Ishikawa (cell line): ENCODE data around the gene SHISA8.

Experiments used
- CEBPB ChIP-seq: IDR thresholded peaks from 2 replicates; pipeline ENCODE4 v1.6.1; 2012
- EP300 ChIP-seq: IDR thresholded peaks from 2 replicates; pipeline ENCODE4 v1.6.1; 2012; ENCODE audit warnings: borderline replicate concordance
- TF ChIP-seq, protein P1 (sequence below): IDR thresholded peaks from 2 replicates; pipeline ENCODE4 v1.6.1; 2012
- TF ChIP-seq, protein P2 (sequence below): IDR thresholded peaks from 2 replicates; pipeline ENCODE4 v1.6.1; 2012; ENCODE audit warnings: low read depth, mild to moderate bottlenecking
- TF ChIP-seq, protein P3 (sequence below): IDR thresholded peaks from 2 replicates; pipeline ENCODE4 v1.6.1; 2012

DNA sequence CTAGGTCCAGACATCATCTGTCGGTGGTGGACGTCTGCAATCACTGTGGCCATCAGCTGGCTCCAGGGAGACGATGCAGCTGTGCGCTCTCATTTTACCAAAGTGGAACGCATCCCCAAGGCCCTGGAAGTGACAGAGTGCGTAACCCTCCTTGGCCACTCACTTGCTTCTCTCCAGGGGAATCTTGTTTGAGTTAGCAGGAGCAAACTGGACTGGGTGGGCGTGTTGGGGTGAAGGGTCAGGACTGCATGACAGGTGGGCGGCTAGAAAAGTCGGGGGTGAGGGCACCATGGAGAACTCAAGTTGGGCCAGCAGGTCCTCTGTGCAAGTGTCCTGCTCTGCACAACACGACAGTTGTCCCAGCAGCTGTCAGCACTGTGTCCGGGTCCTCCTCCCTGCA, 16.2 kb downstream of the SHISA8 start:
- TF ChIP-seq, protein P1, sequence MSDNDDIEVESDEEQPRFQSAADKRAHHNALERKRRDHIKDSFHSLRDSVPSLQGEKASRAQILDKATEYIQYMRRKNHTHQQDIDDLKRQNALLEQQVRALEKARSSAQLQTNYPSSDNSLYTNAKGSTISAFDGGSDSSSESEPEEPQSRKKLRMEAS, result no peak
- no peak for TF ChIP-seq EP300
- TF ChIP-seq, protein P2, sequence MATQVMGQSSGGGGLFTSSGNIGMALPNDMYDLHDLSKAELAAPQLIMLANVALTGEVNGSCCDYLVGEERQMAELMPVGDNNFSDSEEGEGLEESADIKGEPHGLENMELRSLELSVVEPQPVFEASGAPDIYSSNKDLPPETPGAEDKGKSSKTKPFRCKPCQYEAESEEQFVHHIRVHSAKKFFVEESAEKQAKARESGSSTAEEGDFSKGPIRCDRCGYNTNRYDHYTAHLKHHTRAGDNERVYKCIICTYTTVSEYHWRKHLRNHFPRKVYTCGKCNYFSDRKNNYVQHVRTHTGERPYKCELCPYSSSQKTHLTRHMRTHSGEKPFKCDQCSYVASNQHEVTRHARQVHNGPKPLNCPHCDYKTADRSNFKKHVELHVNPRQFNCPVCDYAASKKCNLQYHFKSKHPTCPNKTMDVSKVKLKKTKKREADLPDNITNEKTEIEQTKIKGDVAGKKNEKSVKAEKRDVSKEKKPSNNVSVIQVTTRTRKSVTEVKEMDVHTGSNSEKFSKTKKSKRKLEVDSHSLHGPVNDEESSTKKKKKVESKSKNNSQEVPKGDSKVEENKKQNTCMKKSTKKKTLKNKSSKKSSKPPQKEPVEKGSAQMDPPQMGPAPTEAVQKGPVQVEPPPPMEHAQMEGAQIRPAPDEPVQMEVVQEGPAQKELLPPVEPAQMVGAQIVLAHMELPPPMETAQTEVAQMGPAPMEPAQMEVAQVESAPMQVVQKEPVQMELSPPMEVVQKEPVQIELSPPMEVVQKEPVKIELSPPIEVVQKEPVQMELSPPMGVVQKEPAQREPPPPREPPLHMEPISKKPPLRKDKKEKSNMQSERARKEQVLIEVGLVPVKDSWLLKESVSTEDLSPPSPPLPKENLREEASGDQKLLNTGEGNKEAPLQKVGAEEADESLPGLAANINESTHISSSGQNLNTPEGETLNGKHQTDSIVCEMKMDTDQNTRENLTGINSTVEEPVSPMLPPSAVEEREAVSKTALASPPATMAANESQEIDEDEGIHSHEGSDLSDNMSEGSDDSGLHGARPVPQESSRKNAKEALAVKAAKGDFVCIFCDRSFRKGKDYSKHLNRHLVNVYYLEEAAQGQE, result no peak
- TF ChIP-seq, protein P3, sequence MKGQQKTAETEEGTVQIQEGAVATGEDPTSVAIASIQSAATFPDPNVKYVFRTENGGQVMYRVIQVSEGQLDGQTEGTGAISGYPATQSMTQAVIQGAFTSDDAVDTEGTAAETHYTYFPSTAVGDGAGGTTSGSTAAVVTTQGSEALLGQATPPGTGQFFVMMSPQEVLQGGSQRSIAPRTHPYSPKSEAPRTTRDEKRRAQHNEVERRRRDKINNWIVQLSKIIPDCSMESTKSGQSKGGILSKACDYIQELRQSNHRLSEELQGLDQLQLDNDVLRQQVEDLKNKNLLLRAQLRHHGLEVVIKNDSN, result no peak
- TF ChIP-seq CEBPB, result no peak
